ENCODE measurements around the gene WDR38.

DNA sequence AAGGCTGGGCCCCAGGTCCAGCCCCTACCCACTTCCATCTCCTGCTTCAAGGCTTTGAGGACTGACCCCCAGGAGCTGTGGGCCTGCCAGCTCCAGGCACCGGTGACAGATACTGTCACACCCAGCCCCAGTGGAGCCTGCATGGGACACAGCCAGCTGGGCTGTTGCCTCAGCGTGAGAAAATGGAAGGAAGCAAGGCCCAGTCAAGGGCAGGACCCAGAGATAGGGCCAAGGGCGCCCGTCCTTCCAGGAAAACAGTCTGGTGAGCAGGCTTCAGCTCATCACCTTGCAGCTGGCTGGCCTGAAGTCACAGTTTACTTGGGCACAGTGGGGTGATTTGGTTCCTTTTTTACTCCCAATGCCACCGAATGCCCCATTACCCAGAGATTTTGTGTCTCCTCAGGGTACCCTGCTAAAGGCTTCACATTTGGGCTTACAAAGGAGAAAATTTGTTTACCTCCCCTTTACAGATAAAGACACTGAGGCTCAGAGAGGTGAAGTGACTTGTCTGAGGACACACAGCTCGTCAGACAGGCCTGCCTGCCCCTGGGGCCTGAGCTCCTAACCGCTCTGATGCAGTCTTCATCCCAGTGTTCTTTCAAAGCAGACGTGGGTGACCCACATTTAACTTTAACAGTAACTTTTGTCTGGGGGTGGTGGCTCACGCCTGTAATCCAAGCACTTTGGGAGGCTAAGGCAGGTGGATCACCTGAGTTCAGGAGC, 21.5 kb upstream of the WDR38 start:
- TF ChIP-seq, protein P1, sequence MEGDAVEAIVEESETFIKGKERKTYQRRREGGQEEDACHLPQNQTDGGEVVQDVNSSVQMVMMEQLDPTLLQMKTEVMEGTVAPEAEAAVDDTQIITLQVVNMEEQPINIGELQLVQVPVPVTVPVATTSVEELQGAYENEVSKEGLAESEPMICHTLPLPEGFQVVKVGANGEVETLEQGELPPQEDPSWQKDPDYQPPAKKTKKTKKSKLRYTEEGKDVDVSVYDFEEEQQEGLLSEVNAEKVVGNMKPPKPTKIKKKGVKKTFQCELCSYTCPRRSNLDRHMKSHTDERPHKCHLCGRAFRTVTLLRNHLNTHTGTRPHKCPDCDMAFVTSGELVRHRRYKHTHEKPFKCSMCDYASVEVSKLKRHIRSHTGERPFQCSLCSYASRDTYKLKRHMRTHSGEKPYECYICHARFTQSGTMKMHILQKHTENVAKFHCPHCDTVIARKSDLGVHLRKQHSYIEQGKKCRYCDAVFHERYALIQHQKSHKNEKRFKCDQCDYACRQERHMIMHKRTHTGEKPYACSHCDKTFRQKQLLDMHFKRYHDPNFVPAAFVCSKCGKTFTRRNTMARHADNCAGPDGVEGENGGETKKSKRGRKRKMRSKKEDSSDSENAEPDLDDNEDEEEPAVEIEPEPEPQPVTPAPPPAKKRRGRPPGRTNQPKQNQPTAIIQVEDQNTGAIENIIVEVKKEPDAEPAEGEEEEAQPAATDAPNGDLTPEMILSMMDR (conservative IDR thresholded peaks at IDR 0.05), result no peak
- TF ChIP-seq ZFX (IDR thresholded peaks at IDR 0.05), result no peak

Data from C4-2B (cell line).